H1 (cell line): ENCODE results near the gene HMSD. TPM values are rescaled to one million over a fixed set of nuclear protein-coding genes. Genes with fewer than 3 reads are reported as not detected.

Source experiments
- ASH2L ChIP-seq: fragments of 200-600, 300-600 bp; sonication (generic); IDR thresholded peaks from one replicate; pipeline ENCODE4 v1.7.1; 2017; ENCODE audit warnings: low read length
- CREB1 ChIP-seq: IDR thresholded peaks from 2 replicates; pipeline ENCODE4 v1.6.1; 2012; ENCODE audit warnings: inconsistent platforms
- PHF8 ChIP-seq: fragments of 200-600 bp; sonication (generic); conservative IDR thresholded peaks from 2 replicates; pipeline ENCODE4 v1.7.1; 2012; ENCODE audit warnings: low read depth, mild to moderate bottlenecking, inconsistent platforms, low read length, moderate library complexity
- polyA plus RNA-seq, 7 experiments: library from polyadenylated mRNA; depleted of rRNA in 3 of 7; stranded (reverse) in 5 of 7; unstranded in 2 of 7; fragments of >200 nt in 5 of 7; fragments of 200-250 nt in 2 of 7; gene quantifications; 1 replicate in 5 of 7; 2 replicates in 1 of 7; 4 replicates in 1 of 7; pipeline versions ENCODE4 v1.2.1 to v1.2.3, GENCODE V29; 2011 to 2013; ENCODE audit warnings: missing spikeins in 2 of 7, mixed read lengths in 2 of 7
- total RNA-seq: library from RNA; stranded (reverse); fragmentation: NEBNext Ultra II Directional; extraction: Animal tissue kit (Norgen Biotek cat#: 25700); gene quantifications from 2 replicates; pipeline ENCODE4 v1.2.1, GENCODE V29; 2021

Gene HMSD
- total and polyA plus RNA-seq, 2 of the 8 experiments (the other 6 are each of a cell fraction or from before 2014, with no cell fraction given): 1.3 to 3.0 TPM

DNA sequence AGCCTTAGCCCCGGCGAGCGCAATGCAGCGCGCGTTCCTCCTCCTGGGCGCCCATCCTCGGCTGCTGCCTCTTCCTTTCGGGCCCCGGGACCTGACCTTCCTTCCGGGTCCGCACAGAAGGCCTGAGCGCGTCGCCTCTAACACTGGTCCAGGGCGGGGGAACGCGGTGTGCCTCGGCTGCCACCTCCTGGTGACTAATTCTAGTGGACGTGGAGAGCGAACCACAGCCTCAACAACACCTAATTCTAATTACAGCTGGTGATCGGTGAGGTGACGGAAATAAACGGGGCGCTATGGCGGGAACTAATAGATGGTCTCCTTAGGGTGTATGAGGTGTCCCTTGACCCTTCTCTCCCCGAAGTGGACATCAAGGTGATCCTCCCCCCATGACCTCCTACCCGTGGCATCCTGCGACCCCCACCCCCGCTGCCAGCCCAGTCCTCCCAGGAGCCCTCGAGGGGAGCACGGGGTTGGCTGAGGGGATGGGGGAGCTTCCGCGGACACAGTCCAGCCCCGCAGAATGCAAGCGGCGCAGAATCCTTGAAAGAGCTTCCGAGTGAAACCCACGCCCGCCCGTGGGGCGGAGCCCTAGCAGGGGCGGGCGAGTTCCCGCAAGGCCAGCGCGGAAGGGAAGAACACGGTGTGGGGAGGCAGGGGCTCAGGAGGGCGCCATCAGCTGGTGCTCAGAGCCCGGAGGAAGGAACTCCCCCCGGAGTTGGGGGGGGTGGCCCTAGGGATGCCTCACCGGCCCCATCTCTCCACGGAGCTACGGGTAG is 12.8 kb upstream of the HMSD start (continued):
- TF ChIP-seq PHF8: 0 out of 2 replicates have a peak, but pooled peaks have one; percentile 37
- peak; percentile 76 for TF ChIP-seq CREB1
- TF ChIP-seq ASH2L: peak; percentile 76
